ENCODE results near the gene NKD2.

NKD2 gene

GRCh38 chr5:1012900-1013237 lies 4.3 kb downstream of the NKD2 start:
- DNase-seq = no peak
- Histone ChIP-seq H3K4me1 (no peaks in the 10 kb centered on the region), H3K9me3 (no peaks in the 10 kb centered on the region), H3K36me3 (no peaks in the 10 kb centered on the region), H3K27me3 (peaks cover 22% of the 10 kb centered on the region), H3K4me3 (ENCODE audit: low read depth, low read length) (no peak overlapping the region)
- TF ChIP-seq CTCF (IDR thresholded peaks at IDR 0.05; ENCODE audit: low read depth, low read length) = no peak

- Histone ChIP-seq H3K36me3 (no peaks in the 10 kb centered on the region), H3K27me3 (peaks cover 18% of the 10 kb centered on the region), H3K4me1 (no peaks in the 10 kb centered on the region), H3K4me3 (ENCODE audit: low read depth, low read length) (no peak overlapping the region), H3K9me3 (no peaks in the 10 kb centered on the region)
- TF ChIP-seq CTCF (IDR thresholded peaks at IDR 0.05; ENCODE audit: low read depth, low read length) = no peak
- DNase-seq = no peak
Observed at GRCh38 chr5:1013238-1013947, 4.8 kb downstream of the NKD2 start.

DNA sequence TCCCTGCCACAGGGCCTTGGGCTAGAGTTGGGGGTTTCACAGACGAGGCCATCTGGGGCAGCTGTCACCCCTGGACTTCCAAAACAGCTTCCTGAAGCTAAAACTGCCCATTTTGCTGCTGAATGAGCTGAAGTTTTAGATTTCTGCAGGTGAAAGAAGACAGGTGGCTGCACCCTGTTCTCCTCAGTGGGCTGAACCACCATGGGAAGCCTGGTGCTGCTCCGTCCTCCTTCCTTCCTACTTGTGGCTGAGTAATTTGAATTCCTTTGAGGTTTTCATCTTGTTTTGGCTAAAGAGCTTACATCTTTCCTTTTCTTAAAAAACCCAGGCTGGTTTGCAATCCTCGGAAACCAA lies 5.3 kb downstream of the NKD2 start:
- Histone ChIP-seq H3K36me3 (no peaks in the 10 kb centered on the region), H3K4me1 (no peaks in the 10 kb centered on the region), H3K4me3 (ENCODE audit: low read depth, low read length) (no peak overlapping the region), H3K9me3 (no peaks in the 10 kb centered on the region), H3K27me3 (peaks cover 13% of the 10 kb centered on the region)
- DNase-seq = no peak
- TF ChIP-seq CTCF (IDR thresholded peaks at IDR 0.05; ENCODE audit: low read depth, low read length) = no peak

DNA sequence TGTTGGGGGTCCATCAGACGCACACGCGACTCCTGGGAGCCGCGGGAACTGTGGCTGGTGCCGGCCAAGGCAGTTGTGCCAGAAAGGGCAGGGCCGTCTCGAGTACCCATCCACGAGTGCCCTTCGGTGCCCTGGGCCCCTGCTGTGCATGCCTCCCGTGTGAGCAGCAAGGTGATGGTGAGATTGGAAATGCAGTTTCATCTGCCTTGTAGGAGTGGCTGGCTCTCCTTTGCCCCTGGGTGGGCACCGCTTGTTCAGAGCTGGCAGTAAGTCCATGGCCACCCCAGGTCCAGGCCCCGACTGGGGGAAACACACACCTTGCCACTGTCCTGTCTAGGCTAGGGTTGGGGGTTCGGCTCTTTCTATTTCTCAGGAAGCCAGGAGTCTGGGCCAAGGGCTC lies 5.7 kb downstream of the NKD2 start:
- Histone ChIP-seq H3K9me3 (no peaks in the 10 kb centered on the region), H3K27me3 (peaks cover 9% of the 10 kb centered on the region), H3K4me3 (ENCODE audit: low read depth, low read length) (no peak overlapping the region), H3K4me1 (no peaks in the 10 kb centered on the region), H3K36me3 (no peaks in the 10 kb centered on the region)
- no peak for TF ChIP-seq CTCF (IDR thresholded peaks at IDR 0.05; ENCODE audit: low read depth, low read length)
- DNase-seq = no peak

GRCh38 chr5:1014781-1015221 lies 6.2 kb downstream of the NKD2 start:
- no peak overlapping the region for H3K4me3 ChIP-seq (ENCODE audit: low read depth, low read length)
- no peaks in the 10 kb centered on the region for H3K9me3 ChIP-seq
- no peaks in the 10 kb centered on the region for H3K36me3 ChIP-seq
- no peaks in the 10 kb centered on the region for H3K4me1 ChIP-seq
- peaks cover 5% of the 10 kb centered on the region for H3K27me3 ChIP-seq
- DNase-seq = no peak
- TF ChIP-seq CTCF (IDR thresholded peaks at IDR 0.05; ENCODE audit: low read depth, low read length) = no peak

- Histone ChIP-seq H3K4me1 (no peaks in the 10 kb centered on the region), H3K9me3 (no peaks in the 10 kb centered on the region), H3K4me3 (ENCODE audit: low read depth, low read length) (no peak overlapping the region), H3K27me3 (no peaks in the 10 kb centered on the region; the same call in 1 of the 2 replicates), H3K36me3 (no peaks in the 10 kb centered on the region)
- DNase-seq = no peak
- no peak for TF ChIP-seq CTCF (IDR thresholded peaks at IDR 0.05; ENCODE audit: low read depth, low read length)
Observed at GRCh38 chr5:1015507-1015906, 6.9 kb downstream of the NKD2 start.

Measured in BE2C (cell line).